Muscle of leg (tissue), 16 donors: ENCODE data around the gene CUTA. TPM values are rescaled to one million over a fixed set of nuclear protein-coding genes. Genes with fewer than 3 reads are reported as not detected.

ENCODE experiments used
- DNase-seq: peaks from one replicate; pipeline ENCODE4 v3.0.0; 2013
- H3K27ac ChIP-seq: one replicate; pipeline ENCODE4 v1.5.1; 2013; ENCODE audit warnings: mild to moderate bottlenecking, low read length, control low read depth
- H3K27me3 ChIP-seq: one replicate; pipeline ENCODE4 v1.6.1; 2013; ENCODE audit warnings: low read length; ENCODE audit not compliant: control insufficient read depth, insufficient read depth
- H3K36me3 ChIP-seq: one replicate; pipeline ENCODE4 v1.6.1; 2013; ENCODE audit warnings: low read length; ENCODE audit not compliant: control insufficient read depth, insufficient read depth
- H3K4me1 ChIP-seq: one replicate; pipeline ENCODE4 v1.6.1; 2013; ENCODE audit warnings: low read length; ENCODE audit not compliant: control insufficient read depth, insufficient read depth
- H3K4me3 ChIP-seq: one replicate; pipeline ENCODE4 v1.5.1; 2013; ENCODE audit warnings: low read length, control low read depth
- H3K9me3 ChIP-seq: replicated peaks from 2 replicates; pipeline ENCODE4 v1.6.1; 2013; ENCODE audit warnings: low read depth, low read length; ENCODE audit not compliant: control insufficient read depth
- WGBS: methylation state at CpG from one replicate; pipeline ENCODE4 v1.1.5; 2013; ENCODE audit warnings: missing lambda C conversion rate; ENCODE audit not compliant: insufficient coverage; 5-methylcytosine and 5-hydroxymethylcytosine counted together
- long read RNA-seq, 11 donors: transcript quantifications; one replicate each; lab custom pipeline, GENCODE V29; 2026
- polyA plus RNA-seq, 8 donors: library from polyadenylated mRNA; unstranded; fragments of 120-200 nt; gene quantifications; one replicate each; pipeline versions ENCODE4 v1.2.1 to v1.2.3, GENCODE V29; 2013; ENCODE audit warnings: inconsistent platforms in 1 of 8, low replicate concordance in 1 of 8; ENCODE audit not compliant: insufficient read length in 8 of 8, insufficient read depth in 1 of 8
- total RNA-seq: library from RNA; stranded (reverse); fragments of 120-200 nt; gene quantifications from one replicate; pipeline ENCODE4 v1.2.4, GENCODE V29; 2013

The CUTA gene
- total RNA-seq (103 TPM), polyA plus RNA-seq (100 to 1,000 TPM; 132 to 161 (median 146) TPM)
- long read RNA-seq, donor 1, transcript CUTA-214 (6 exons, 661 nt) = minor isoform, 8 of 42 reads
- long read RNA-seq, donor 1, transcript CUTA-205 (5 exons, 1,054 nt) = minor isoform, 10 of 42 reads
- long read RNA-seq, donor 1, transcript CUTA-203 (6 exons, 937 nt) = major isoform, 14 of 42 reads
- long read RNA-seq, donor 1, transcript CUTA-210 (6 exons, 769 nt) = minor isoform, 9 of 42 reads
- long read RNA-seq, donor 1, partial matches to known transcripts = 0 of 42 reads
- long read RNA-seq, donor 1, other reads (novel, unspliced or antisense) = 0 of 42 reads
- long read RNA-seq, donor 2, partial matches to known transcripts = 0 of 8 reads
- long read RNA-seq, donor 2, other reads (novel, unspliced or antisense) = 0 of 8 reads
- long read RNA-seq, donor 3, transcript CUTA-203 (6 exons, 937 nt) = major isoform, 27 of 73 reads
- long read RNA-seq, donor 3, transcript CUTA-205 (5 exons, 1,054 nt) = minor isoform, 15 of 73 reads
- long read RNA-seq, donor 3, transcript CUTA-214 (6 exons, 661 nt) = minor isoform, 10 of 73 reads
- long read RNA-seq, donor 3, transcript CUTA-210 (6 exons, 769 nt) = minor isoform, 15 of 73 reads
- long read RNA-seq, donor 3, partial matches to known transcripts = 5 of 73 reads
- long read RNA-seq, donor 3, other reads (novel, unspliced or antisense) = 0 of 73 reads
- long read RNA-seq, donor 4, transcript CUTA-210 (6 exons, 769 nt) = minor isoform, 11 of 68 reads
- long read RNA-seq, donor 4, transcript CUTA-203 (6 exons, 937 nt) = major isoform, 20 of 68 reads
- long read RNA-seq, donor 4, transcript CUTA-214 (6 exons, 661 nt) = minor isoform, 15 of 68 reads
- long read RNA-seq, donor 4, transcript CUTA-205 (5 exons, 1,054 nt) = minor isoform, 19 of 68 reads
- long read RNA-seq, donor 4, partial matches to known transcripts = 0 of 68 reads
- long read RNA-seq, donor 4, other reads (novel, unspliced or antisense) = 0 of 68 reads
- long read RNA-seq, donor 5, transcript CUTA-203 (6 exons, 937 nt) = major isoform, 53 of 174 reads
- long read RNA-seq, donor 5, transcript CUTA-214 (6 exons, 661 nt) = minor isoform, 24 of 174 reads
- long read RNA-seq, donor 5, transcript CUTA-205 (5 exons, 1,054 nt) = minor isoform, 35 of 174 reads
- long read RNA-seq, donor 5, transcript CUTA-210 (6 exons, 769 nt) = minor isoform, 38 of 174 reads
- long read RNA-seq, donor 5, partial matches to known transcripts = 20 of 174 reads
- long read RNA-seq, donor 5, other reads (novel, unspliced or antisense) = 0 of 174 reads
- long read RNA-seq, donor 6, transcript CUTA-205 (5 exons, 1,054 nt) = minor isoform, 26 of 122 reads
- long read RNA-seq, donor 6, transcript CUTA-203 (6 exons, 937 nt) = major isoform, 42 of 122 reads
- long read RNA-seq, donor 6, transcript CUTA-210 (6 exons, 769 nt) = minor isoform, 22 of 122 reads
- long read RNA-seq, donor 6, transcript CUTA-214 (6 exons, 661 nt) = minor isoform, 16 of 122 reads
- long read RNA-seq, donor 6, partial matches to known transcripts = 6 of 122 reads
- long read RNA-seq, donor 6, other reads (novel, unspliced or antisense) = 0 of 122 reads
- long read RNA-seq, donor 7, transcript CUTA-205 (5 exons, 1,054 nt) = minor isoform, 26 of 112 reads
- long read RNA-seq, donor 7, transcript CUTA-210 (6 exons, 769 nt) = minor isoform, 21 of 112 reads
- long read RNA-seq, donor 7, transcript CUTA-214 (6 exons, 661 nt) = minor isoform, 22 of 112 reads
- long read RNA-seq, donor 7, transcript CUTA-203 (6 exons, 937 nt) = major isoform, 34 of 112 reads
- long read RNA-seq, donor 7, partial matches to known transcripts = 6 of 112 reads
- long read RNA-seq, donor 7, other reads (novel, unspliced or antisense) = 0 of 112 reads
- long read RNA-seq, donor 8, transcript CUTA-214 (6 exons, 661 nt) = minor isoform, 12 of 81 reads
- long read RNA-seq, donor 8, transcript CUTA-205 (5 exons, 1,054 nt) = minor isoform, 22 of 81 reads
- long read RNA-seq, donor 8, transcript CUTA-203 (6 exons, 937 nt) = major isoform, 32 of 81 reads
- long read RNA-seq, donor 8, transcript CUTA-210 (6 exons, 769 nt) = minor isoform, 9 of 81 reads
- long read RNA-seq, donor 8, partial matches to known transcripts = 6 of 81 reads
- long read RNA-seq, donor 8, other reads (novel, unspliced or antisense) = 0 of 81 reads
- long read RNA-seq, donor 9, transcript CUTA-210 (6 exons, 769 nt) = minor isoform, 14 of 69 reads
- long read RNA-seq, donor 9, transcript CUTA-203 (6 exons, 937 nt) = minor isoform, 21 of 69 reads
- long read RNA-seq, donor 9, transcript CUTA-205 (5 exons, 1,054 nt) = major isoform, 22 of 69 reads
- long read RNA-seq, donor 9, transcript CUTA-214 (6 exons, 661 nt) = minor isoform, 9 of 69 reads
- long read RNA-seq, donor 9, partial matches to known transcripts = 0 of 69 reads
- long read RNA-seq, donor 9, other reads (novel, unspliced or antisense) = 0 of 69 reads
- long read RNA-seq, donor 10, transcript CUTA-205 (5 exons, 1,054 nt) = minor isoform, 28 of 90 reads
- long read RNA-seq, donor 10, transcript CUTA-203 (6 exons, 937 nt) = major isoform, 29 of 90 reads
- long read RNA-seq, donor 10, transcript CUTA-210 (6 exons, 769 nt) = minor isoform, 12 of 90 reads
- long read RNA-seq, donor 10, transcript CUTA-214 (6 exons, 661 nt) = minor isoform, 18 of 90 reads
- long read RNA-seq, donor 10, partial matches to known transcripts = 0 of 90 reads
- long read RNA-seq, donor 10, other reads (novel, unspliced or antisense) = 0 of 90 reads
- long read RNA-seq, donor 11, transcript CUTA-203 (6 exons, 937 nt) = major isoform, 31 of 71 reads
- long read RNA-seq, donor 11, transcript CUTA-214 (6 exons, 661 nt) = minor isoform, 9 of 71 reads
- long read RNA-seq, donor 11, transcript CUTA-210 (6 exons, 769 nt) = minor isoform, 12 of 71 reads
- long read RNA-seq, donor 11, transcript CUTA-205 (5 exons, 1,054 nt) = minor isoform, 18 of 71 reads
- long read RNA-seq, donor 11, partial matches to known transcripts = 0 of 71 reads
- long read RNA-seq, donor 11, other reads (novel, unspliced or antisense) = 0 of 71 reads

- WGBS = under 1% methylated on average over 41 of the region's 51 CpGs
Observed at GRCh38 chr6:33417903-33418689, at the start of gene CUTA. TSS of gene CUTA (minus strand) at chr6:33418107. CDS start at chr6:33418000, 107 bp downstream.

DNA sequence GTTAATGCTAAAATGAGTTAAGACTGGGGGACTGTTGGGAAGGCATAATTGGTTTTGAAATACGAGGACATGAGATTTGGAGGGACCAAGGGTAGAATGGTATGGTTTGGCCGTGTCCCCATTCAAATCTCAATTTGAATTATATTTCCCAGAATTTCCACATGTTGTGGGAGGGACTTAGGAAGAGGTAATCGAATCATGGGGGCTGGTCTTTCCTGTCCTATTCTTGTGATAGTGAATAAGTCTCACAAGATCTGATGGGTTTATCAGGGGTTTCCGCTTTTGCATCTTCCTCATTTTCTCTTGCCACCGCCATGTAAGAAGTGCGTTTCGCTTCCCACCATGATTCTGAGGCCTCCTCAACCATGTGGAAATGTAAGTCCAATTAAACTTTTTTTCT, 49.2 kb upstream of the CUTA start:
- Histone ChIP-seq H3K36me3 (no peaks in the 10 kb centered on the region), H3K9me3 (no peaks in the 10 kb centered on the region), H3K4me3 (no peak overlapping the region), H3K27me3 (no peaks in the 10 kb centered on the region), H3K27ac (no peak overlapping the region), H3K4me1 (no peaks in the 10 kb centered on the region)
- no CpG with 5 or more reads among the region's 7 CpGs for WGBS
- DNase-seq = no peak

More at GRCh38 chr6:33417903-33418689, at the start of gene CUTA:
- Histone ChIP-seq H3K4me1 (peaks cover 38% of the 10 kb centered on the region), H3K36me3 (peaks cover 36% of the 10 kb centered on the region), H3K27ac (peak within 1 kb of the TSS; percentile 97), H3K4me3 (peak within 1 kb of the TSS; percentile 75), H3K27me3 (no peaks in the 10 kb centered on the region), H3K9me3 (no peaks in the 10 kb centered on the region)
- peak; percentile 100 for DNase-seq

GRCh38 chr6:33466075-33466735, 48.3 kb upstream of the CUTA start:
- no peak for DNase-seq
- Histone ChIP-seq H3K4me1 (no peaks in the 10 kb centered on the region), H3K27me3 (no peaks in the 10 kb centered on the region), H3K36me3 (no peaks in the 10 kb centered on the region), H3K27ac (no peak overlapping the region), H3K4me3 (no peak overlapping the region), H3K9me3 (no peaks in the 10 kb centered on the region)
- WGBS = 78% methylated on average over 4 of the region's 4 CpGs

- Histone ChIP-seq H3K36me3 (peaks cover 18% of the 10 kb centered on the region), H3K4me1 (peaks cover 8% of the 10 kb centered on the region), H3K4me3 (no peak overlapping the region), H3K27ac (no peak overlapping the region), H3K9me3 (no peaks in the 10 kb centered on the region), H3K27me3 (no peaks in the 10 kb centered on the region)
- no peak for DNase-seq
- no CpG with 5 or more reads among the region's 2 CpGs for WGBS
Observed at GRCh38 chr6:33459226-33459625, 41.3 kb upstream of the CUTA start.

DNA sequence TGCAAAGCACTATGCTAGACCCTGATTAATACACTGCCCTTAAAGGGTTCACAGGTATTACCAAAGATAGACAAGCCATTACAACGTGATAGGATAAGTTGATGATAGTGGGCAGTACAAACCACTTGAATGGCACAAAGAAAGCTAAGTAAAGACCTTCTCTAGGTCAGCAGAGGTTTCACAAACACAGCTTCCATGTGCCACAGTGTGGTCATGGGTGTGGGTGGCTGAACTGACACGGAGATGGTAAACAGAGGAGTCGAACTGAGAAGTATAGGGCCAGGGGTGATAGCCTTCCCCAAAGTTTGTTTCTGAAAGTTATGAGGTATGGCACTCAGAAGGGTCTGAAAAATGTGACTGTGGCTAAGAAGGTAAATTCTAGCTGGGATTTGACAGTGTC, 40.8 kb upstream of the CUTA start:
- Histone ChIP-seq H3K27me3 (no peaks in the 10 kb centered on the region), H3K4me1 (peaks cover 10% of the 10 kb centered on the region), H3K9me3 (no peaks in the 10 kb centered on the region), H3K27ac (no peak overlapping the region), H3K4me3 (no peak overlapping the region), H3K36me3 (peaks cover 18% of the 10 kb centered on the region)
- DNase-seq = no peak
- 64% methylated on average over 2 of the region's 3 CpGs for whole genome bisulfite sequencing

DNA sequence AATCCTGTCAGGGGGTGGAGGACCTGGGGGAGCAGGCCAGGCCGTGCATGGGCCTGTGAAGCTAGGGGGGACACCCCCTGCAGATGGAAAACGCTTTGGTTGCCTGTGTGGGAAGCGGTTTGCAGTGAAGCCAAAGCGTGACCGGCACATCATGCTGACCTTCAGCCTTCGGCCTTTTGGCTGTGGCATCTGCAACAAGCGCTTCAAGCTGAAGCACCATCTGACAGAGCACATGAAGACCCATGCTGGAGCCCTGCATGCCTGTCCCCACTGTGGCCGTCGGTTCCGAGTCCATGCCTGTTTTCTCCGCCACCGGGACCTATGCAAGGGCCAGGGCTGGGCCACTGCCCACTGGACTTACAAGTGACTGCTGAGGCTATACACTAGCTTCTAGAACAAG, 38.2 kb upstream of the CUTA start:
- DNase-seq = peak; percentile 1

DNA sequence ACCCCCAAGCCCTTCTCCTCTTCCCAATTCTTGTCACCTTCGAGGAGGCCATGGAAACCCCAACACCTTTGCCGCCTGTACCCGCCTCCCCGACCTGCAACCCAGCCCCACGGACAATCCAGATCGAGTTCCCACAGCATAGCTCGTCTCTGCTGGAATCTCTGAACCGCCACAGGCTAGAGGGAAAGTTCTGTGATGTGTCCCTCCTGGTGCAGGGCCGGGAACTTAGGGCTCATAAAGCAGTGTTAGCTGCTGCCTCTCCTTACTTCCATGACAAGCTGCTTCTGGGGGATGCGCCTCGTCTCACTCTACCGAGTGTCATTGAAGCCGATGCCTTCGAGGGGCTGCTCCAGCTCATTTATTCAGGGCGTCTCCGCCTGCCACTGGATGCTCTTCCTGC, 37.1 kb upstream of the CUTA start:
- H3K4me3 ChIP-seq = peak overlapping the region; percentile 97
- H3K4me1 ChIP-seq = peaks cover 16% of the 10 kb centered on the region
- 52% methylated on average over 13 of the region's 16 CpGs for WGBS
- no peaks in the 10 kb centered on the region for H3K9me3 ChIP-seq
- peaks cover 18% of the 10 kb centered on the region for H3K36me3 ChIP-seq
- no peaks in the 10 kb centered on the region for H3K27me3 ChIP-seq
- peak; percentile 2 for DNase-seq
- no peak overlapping the region for H3K27ac ChIP-seq

More for the DNA sequence above, 38.2 kb upstream of the CUTA start:
- WGBS = 96% methylated on average over 12 of the region's 12 CpGs
- H3K36me3 ChIP-seq = peaks cover 18% of the 10 kb centered on the region
- no peak overlapping the region for H3K4me3 ChIP-seq
- no peak overlapping the region for H3K27ac ChIP-seq
- H3K4me1 ChIP-seq = peaks cover 16% of the 10 kb centered on the region
- no peaks in the 10 kb centered on the region for H3K27me3 ChIP-seq
- H3K9me3 ChIP-seq = no peaks in the 10 kb centered on the region
